Ishikawa (cell line): ENCODE data around the gene SLC6A3.
A peak's percentile ranks its signal among the peaks of the same experiment; 100 is the strongest.

Experiments
- CEBPB ChIP-seq: IDR thresholded peaks from 2 replicates; pipeline ENCODE4 v1.6.1; 2012
- CREB1 ChIP-seq: IDR thresholded peaks from 2 replicates; pipeline ENCODE4 v1.6.1; 2012; ENCODE audit warnings: low read depth
- EGR1 ChIP-seq: IDR thresholded peaks from 2 replicates; pipeline ENCODE4 v1.6.1; 2012
- EP300 ChIP-seq: IDR thresholded peaks from 2 replicates; pipeline ENCODE4 v1.6.1; 2012; ENCODE audit warnings: borderline replicate concordance
- FOXM1 ChIP-seq: IDR thresholded peaks from 2 replicates; pipeline ENCODE4 v1.6.1; 2012; ENCODE audit warnings: low read depth, borderline replicate concordance
- MAX ChIP-seq: IDR thresholded peaks from 2 replicates; pipeline ENCODE4 v1.6.1; 2012
- NFIC ChIP-seq: IDR thresholded peaks from 2 replicates; pipeline ENCODE4 v1.6.1; 2012
- RAD21 ChIP-seq: IDR thresholded peaks from 2 replicates; pipeline ENCODE4 v1.6.1; 2012; ENCODE audit warnings: low read depth
- REST ChIP-seq: IDR thresholded peaks from 2 replicates; pipeline ENCODE4 v1.6.1; 2012; ENCODE audit warnings: low read depth, mild to moderate bottlenecking
- TAF1 ChIP-seq: IDR thresholded peaks from 2 replicates; pipeline ENCODE4 v1.6.1; 2012; ENCODE audit warnings: low read depth, mild to moderate bottlenecking
- TCF12 ChIP-seq: IDR thresholded peaks from 2 replicates; pipeline ENCODE4 v1.6.1; 2012; ENCODE audit warnings: low read depth
- TEAD4 ChIP-seq: IDR thresholded peaks from 2 replicates; pipeline ENCODE4 v1.6.1; 2012
- USF1 ChIP-seq: IDR thresholded peaks from 2 replicates; pipeline ENCODE4 v1.6.1; 2012
- YY1 ChIP-seq: IDR thresholded peaks from 2 replicates; pipeline ENCODE4 v1.6.1; 2012; ENCODE audit warnings: low read depth
- ZBTB7A ChIP-seq: IDR thresholded peaks from 2 replicates; pipeline ENCODE4 v1.6.1; 2012; ENCODE audit warnings: low read depth

Gene SLC6A3

GRCh38 chr5:1356873-1357787 is 88.1 kb downstream of the SLC6A3 start:
- TF ChIP-seq NFIC: no peak
- TF ChIP-seq TCF12: no peak
- TF ChIP-seq EP300: no peak
- no peak for TF ChIP-seq TAF1
- no peak for TF ChIP-seq USF1
- no peak for TF ChIP-seq YY1

- no peak for TF ChIP-seq EP300
Measured at GRCh38 chr5:1354576-1354975, 90.7 kb downstream of the SLC6A3 start.

- no peak for TF ChIP-seq CEBPB
- TF ChIP-seq EGR1: no peak
- TF ChIP-seq MAX: no peak
- TF ChIP-seq FOXM1: no peak
- no peak for TF ChIP-seq EP300
- TF ChIP-seq TCF12: no peak
- TF ChIP-seq TAF1: no peak
- TF ChIP-seq YY1: no peak
- no peak for TF ChIP-seq REST
- no peak for TF ChIP-seq TEAD4
- no peak for TF ChIP-seq NFIC
- TF ChIP-seq CREB1: no peak
- no peak for TF ChIP-seq RAD21
- no peak for TF ChIP-seq USF1
- TF ChIP-seq ZBTB7A: no peak
Measured at GRCh38 chr5:1352231-1353219, 92.7 kb downstream of the SLC6A3 start.

GRCh38 chr5:1351156-1351555 is 94.1 kb downstream of the SLC6A3 start:
- TF ChIP-seq NFIC: no peak
- no peak for TF ChIP-seq TEAD4
- no peak for TF ChIP-seq MAX
- TF ChIP-seq EGR1: no peak

- no peak for TF ChIP-seq USF1
- peak; percentile 21; the same call in 1 of the 2 replicates for TF ChIP-seq RAD21
Measured at GRCh38 chr5:1349246-1349645, 96.0 kb downstream of the SLC6A3 start.

- TF ChIP-seq REST: no peak
- TF ChIP-seq TEAD4: no peak
- TF ChIP-seq USF1: no peak
- TF ChIP-seq CREB1: no peak
- TF ChIP-seq TAF1: no peak
- TF ChIP-seq TCF12: no peak
- no peak for TF ChIP-seq YY1
- no peak for TF ChIP-seq EP300
- no peak for TF ChIP-seq ZBTB7A
- no peak for TF ChIP-seq FOXM1
Measured at GRCh38 chr5:1348986-1349245, 96.3 kb downstream of the SLC6A3 start.
